ENCODE measurements around the gene FAM20B. TPM values are rescaled to one million over a fixed set of nuclear protein-coding genes. Genes with fewer than 3 reads are reported as not detected.

Gene FAM20B
- total and polyA plus RNA-seq, 2 of the 13 experiments (the other 11 are each of a cell fraction or from before 2014, with no cell fraction given): 13.8 to 26.9 TPM

DNA sequence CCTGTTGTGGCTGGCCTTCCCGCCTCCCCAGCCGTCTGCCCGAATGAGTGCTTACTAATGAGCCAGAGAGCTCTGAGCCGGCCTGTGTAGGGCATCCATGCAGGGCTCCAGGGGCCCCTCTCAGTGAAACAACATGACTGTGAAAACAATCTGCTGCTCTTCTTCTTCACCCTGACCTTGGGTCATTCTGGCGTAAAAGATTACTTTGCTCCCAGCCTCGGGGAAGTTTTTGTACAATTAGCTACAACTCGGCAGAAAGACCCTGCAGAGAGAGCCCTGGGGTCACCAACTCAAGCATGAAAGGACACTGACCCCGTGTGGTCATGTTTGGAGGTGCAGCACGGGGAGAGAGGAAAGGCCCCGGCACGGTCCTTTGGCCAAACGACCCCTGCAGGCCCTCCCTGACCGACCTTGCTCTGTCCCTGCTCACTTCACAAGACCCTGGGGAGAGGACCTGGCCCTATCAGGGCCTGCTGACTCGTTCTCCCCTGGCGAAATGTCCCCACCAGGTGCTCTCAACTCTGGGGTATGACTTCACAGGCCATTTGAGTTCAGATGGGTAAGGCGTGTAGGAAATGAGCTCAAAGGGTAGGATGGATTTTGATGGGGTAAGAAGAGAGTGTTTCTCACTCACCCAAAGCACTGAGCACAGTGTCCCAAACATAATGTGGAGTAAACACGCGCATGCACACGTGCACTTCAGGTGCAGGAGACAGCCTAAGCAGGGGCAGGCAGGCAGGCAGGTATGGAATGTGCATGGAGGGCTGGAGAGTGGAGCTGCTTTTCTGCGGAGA, 22.9 kb upstream of the FAM20B start (continued):
- TF ChIP-seq, protein P1, sequence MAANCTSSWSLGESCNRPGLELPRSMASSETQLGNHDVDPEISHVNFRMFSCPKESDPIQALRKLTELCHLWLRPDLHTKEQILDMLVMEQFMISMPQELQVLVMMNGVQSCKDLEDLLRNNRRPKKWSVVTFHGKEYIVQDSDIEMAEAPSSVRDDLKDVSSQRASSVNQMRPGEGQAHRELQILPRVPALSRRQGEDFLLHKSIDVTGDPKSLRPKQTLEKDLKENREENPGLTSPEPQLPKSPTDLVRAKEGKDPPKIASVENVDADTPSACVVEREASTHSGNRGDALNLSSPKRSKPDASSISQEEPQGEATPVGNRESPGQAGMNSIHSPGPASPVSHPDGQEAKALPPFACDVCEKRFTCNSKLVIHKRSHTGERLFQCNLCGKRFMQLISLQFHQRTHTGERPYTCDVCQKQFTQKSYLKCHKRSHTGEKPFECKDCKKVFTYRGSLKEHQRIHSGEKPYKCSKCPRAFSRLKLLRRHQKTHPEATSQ (CRISPR knock-in tag; IDR thresholded peaks at IDR 0.05; ENCODE audit: borderline replicate concordance): no peak; the same call in 1 of the 2 replicates
- TF ChIP-seq ZNF773 (CRISPR knock-in tag; IDR thresholded peaks at IDR 0.05; ENCODE audit: borderline replicate concordance) (no peak), ZNF10 (CRISPR knock-in tag; IDR thresholded peaks at IDR 0.05; ENCODE audit: borderline replicate concordance, low read depth) (no peak), GFI1 (CRISPR knock-in tag; IDR thresholded peaks at IDR 0.05; ENCODE audit: borderline replicate concordance) (0 out of 2 replicates have a peak, but pooled peaks have one; percentile 21), RAD51 (IDR thresholded peaks at IDR 0.05; ENCODE audit: borderline replicate concordance) (no peak), ZNF17 (CRISPR knock-in tag; IDR thresholded peaks at IDR 0.05) (no peak), GATA4 (IDR thresholded peaks at IDR 0.05; ENCODE audit: borderline replicate concordance, low read depth) (no peak), EP300 (IDR thresholded peaks at IDR 0.05; ENCODE audit: low read depth in 2 of 2, low read length in 2 of 2) (no peak), EP300 (CRISPR knock-in tag; IDR thresholded peaks at IDR 0.05; ENCODE audit: borderline replicate concordance) (0 out of 2 replicates have a peak, but pooled peaks have one; percentile 9), MIER3 (CRISPR knock-in tag; IDR thresholded peaks at IDR 0.05; ENCODE audit: borderline replicate concordance) (no peak; the same call in 1 of the 2 replicates), ZNF143 (CRISPR knock-in tag; IDR thresholded peaks at IDR 0.05) (no peak), MAFK (conservative IDR thresholded peaks at IDR 0.05 in 1 of 2, IDR thresholded peaks at IDR 0.05 in 1 of 2; ENCODE audit: low read length in 2 of 2) (no peak), U2AF1 (optimal IDR thresholded peaks at IDR 0.05; ENCODE audit: low read depth, low read length) (no peak), NFKB2 (CRISPR knock-in tag; IDR thresholded peaks at IDR 0.05; ENCODE audit: borderline replicate concordance) (peak; percentile 46; the same call in 1 of the 2 replicates)
- TF ChIP-seq, protein P2, sequence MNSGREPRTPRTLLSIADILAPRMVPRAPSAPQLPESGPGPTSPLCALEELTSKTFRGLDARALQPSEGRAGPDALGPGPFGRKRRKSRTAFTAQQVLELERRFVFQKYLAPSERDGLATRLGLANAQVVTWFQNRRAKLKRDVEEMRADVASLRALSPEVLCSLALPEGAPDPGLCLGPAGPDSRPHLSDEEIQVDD (CRISPR knock-in tag; IDR thresholded peaks at IDR 0.05; ENCODE audit: borderline replicate concordance): no peak
- TF ChIP-seq, protein P3, sequence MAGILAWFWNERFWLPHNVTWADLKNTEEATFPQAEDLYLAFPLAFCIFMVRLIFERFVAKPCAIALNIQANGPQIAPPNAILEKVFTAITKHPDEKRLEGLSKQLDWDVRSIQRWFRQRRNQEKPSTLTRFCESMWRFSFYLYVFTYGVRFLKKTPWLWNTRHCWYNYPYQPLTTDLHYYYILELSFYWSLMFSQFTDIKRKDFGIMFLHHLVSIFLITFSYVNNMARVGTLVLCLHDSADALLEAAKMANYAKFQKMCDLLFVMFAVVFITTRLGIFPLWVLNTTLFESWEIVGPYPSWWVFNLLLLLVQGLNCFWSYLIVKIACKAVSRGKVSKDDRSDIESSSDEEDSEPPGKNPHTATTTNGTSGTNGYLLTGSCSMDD (CRISPR knock-in tag; IDR thresholded peaks at IDR 0.05): no peak
- TF ChIP-seq, protein P4, sequence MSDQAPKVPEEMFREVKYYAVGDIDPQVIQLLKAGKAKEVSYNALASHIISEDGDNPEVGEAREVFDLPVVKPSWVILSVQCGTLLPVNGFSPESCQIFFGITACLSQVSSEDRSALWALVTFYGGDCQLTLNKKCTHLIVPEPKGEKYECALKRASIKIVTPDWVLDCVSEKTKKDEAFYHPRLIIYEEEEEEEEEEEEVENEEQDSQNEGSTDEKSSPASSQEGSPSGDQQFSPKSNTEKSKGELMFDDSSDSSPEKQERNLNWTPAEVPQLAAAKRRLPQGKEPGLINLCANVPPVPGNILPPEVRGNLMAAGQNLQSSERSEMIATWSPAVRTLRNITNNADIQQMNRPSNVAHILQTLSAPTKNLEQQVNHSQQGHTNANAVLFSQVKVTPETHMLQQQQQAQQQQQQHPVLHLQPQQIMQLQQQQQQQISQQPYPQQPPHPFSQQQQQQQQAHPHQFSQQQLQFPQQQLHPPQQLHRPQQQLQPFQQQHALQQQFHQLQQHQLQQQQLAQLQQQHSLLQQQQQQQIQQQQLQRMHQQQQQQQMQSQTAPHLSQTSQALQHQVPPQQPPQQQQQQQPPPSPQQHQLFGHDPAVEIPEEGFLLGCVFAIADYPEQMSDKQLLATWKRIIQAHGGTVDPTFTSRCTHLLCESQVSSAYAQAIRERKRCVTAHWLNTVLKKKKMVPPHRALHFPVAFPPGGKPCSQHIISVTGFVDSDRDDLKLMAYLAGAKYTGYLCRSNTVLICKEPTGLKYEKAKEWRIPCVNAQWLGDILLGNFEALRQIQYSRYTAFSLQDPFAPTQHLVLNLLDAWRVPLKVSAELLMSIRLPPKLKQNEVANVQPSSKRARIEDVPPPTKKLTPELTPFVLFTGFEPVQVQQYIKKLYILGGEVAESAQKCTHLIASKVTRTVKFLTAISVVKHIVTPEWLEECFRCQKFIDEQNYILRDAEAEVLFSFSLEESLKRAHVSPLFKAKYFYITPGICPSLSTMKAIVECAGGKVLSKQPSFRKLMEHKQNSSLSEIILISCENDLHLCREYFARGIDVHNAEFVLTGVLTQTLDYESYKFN (CRISPR knock-in tag; conservative IDR thresholded peaks at IDR 0.05): peak; percentile 46; the same call in 1 of the 2 replicates
- TF ChIP-seq, protein P5, sequence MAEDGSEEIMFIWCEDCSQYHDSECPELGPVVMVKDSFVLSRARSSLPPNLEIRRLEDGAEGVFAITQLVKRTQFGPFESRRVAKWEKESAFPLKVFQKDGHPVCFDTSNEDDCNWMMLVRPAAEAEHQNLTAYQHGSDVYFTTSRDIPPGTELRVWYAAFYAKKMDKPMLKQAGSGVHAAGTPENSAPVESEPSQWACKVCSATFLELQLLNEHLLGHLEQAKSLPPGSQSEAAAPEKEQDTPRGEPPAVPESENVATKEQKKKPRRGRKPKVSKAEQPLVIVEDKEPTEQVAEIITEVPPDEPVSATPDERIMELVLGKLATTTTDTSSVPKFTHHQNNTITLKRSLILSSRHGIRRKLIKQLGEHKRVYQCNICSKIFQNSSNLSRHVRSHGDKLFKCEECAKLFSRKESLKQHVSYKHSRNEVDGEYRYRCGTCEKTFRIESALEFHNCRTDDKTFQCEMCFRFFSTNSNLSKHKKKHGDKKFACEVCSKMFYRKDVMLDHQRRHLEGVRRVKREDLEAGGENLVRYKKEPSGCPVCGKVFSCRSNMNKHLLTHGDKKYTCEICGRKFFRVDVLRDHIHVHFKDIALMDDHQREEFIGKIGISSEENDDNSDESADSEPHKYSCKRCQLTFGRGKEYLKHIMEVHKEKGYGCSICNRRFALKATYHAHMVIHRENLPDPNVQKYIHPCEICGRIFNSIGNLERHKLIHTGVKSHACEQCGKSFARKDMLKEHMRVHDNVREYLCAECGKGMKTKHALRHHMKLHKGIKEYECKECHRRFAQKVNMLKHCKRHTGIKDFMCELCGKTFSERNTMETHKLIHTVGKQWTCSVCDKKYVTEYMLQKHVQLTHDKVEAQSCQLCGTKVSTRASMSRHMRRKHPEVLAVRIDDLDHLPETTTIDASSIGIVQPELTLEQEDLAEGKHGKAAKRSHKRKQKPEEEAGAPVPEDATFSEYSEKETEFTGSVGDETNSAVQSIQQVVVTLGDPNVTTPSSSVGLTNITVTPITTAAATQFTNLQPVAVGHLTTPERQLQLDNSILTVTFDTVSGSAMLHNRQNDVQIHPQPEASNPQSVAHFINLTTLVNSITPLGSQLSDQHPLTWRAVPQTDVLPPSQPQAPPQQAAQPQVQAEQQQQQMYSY (CRISPR knock-in tag; IDR thresholded peaks at IDR 0.05): no peak
